HG03095 (cell line): ENCODE measurements around the gene ZNF207.
"Not testable (repeated sequence)": the region's sequence is repeated elsewhere in the genome, so short reads cannot be mapped to it uniquely, and the experiment has no call there.

ENCODE experiments used
- ATAC-seq: cut with Tn5 transposase; IDR thresholded peaks from one replicate; pipeline ENCODE4 v1.9.1; 2021; ENCODE audit warnings: moderate library complexity; ENCODE audit not compliant: unreplicated experiment

Gene ZNF207

DNA sequence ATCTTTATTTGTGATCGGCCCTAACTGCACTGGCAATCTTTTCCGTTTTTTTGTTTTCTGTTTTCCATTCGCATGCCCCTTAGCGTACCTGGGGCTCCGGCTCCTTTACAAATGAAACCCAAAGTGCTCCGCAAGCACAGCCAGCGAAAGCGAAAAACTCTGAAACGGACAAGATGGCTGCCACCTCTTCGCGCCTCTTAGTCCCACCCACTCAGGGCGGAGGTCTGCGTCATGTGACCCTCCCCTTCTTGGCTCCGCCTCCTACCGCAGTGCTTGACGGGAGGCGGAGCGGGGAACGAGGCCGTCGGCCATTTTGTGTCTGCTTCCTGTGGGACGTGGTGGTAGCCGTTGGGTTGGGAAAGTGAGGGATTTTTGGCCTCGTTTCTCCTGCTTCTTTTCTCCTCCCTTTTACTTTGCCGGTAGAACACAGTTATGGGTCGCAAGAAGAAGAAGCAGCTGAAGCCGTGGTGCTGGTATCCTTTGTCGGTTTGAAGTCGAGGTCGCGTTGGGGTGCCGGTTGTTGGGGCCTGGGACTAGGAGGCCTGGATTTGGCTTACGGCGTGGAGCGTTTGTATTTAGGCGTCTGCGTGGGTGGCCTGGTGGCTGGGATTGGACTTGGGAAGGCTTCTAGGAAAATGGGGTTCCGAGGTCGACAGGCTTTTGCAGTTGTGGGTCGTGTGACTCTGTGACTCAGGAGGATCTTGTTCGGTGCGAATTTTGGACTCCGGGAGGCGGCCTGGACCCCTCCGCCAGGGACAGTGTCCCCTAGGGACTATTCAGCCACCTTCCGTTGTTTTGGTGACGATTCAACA lies at the start of gene ZNF207:
Gene ZNF207, plus strand, starts transcription at position 304 of the 812 bp plus-strand sequence. Its CDS starts 129 bp downstream, at position 433.
- ATAC-seq, result peak; percentile 71

GRCh38 chr17:32302037-32302436 lies 47.9 kb upstream of the ZNF207 start:
- ATAC-seq, result no peak

DNA sequence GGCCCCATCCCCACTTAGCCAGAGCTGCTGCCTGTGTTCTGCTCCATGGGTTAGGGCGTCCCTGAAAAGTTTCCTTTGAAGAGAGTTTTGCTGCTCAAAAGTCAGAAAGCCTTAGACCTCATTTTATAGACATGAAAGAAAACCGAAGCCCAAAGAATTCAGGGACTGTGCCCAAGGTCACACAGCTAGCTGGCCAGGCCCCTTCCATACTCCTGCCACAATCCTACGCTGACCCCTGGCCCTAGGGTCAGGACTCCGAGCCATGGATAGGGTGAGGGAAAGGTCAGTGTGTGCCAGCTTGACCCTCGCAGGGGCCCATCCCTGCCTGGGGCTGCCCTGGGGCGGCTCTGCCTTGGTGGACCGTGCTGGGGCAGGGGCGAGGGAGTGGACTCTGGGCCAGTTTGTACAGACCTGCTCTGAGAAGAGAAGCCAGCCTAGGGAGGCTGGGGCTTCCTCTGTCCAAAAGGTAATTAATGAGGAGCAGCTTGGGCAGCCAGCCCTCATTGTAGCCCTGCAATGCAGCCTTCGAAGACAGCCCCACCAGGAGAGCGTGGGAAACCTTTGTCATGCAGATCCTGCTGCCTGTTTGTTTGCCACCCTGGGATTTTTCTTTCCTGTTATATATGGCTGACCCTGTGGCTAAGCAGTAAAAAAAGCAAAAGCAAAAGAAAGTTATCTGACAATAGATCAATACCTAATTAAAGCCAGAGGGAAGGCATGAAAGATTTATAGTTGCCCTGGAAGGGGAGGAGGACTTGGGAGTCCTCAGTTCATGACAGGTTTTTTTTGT lies 46.9 kb upstream of the ZNF207 start:
- no peak for ATAC-seq

- ATAC-seq, result no peak
Measured at GRCh38 chr17:32303781-32304288, 46.1 kb upstream of the ZNF207 start.

DNA sequence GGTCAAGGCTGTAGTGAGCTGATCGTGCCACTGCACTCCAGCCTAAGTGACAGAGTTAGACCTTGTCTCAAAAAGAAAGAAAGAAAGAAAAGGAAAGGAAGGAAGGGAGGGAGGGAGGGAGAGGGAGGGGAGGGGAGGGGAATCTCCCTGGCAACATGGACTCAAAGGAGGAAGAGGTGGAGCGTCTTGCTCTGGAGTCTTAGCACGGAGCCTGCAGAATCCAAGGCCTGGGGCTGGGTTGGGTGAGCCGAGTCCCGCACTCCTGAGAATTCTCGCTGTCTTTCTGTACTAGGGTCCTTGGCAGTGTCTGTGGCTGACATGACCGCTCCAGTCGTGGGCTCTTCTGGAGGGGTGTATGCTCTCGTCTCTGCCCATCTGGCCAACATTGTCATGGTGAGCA lies 44.9 kb upstream of the ZNF207 start:
- ATAC-seq, result no peak

- ATAC-seq, result no peak
Measured at GRCh38 chr17:32307658-32308057, 42.3 kb upstream of the ZNF207 start.

- no peak for ATAC-seq
Measured at GRCh38 chr17:32311028-32311536, 38.9 kb upstream of the ZNF207 start.

GRCh38 chr17:32314636-32315035 lies 35.3 kb upstream of the ZNF207 start:
- ATAC-seq, result no peak

GRCh38 chr17:32315171-32315570 lies 34.8 kb upstream of the ZNF207 start:
- ATAC-seq, result no peak

DNA sequence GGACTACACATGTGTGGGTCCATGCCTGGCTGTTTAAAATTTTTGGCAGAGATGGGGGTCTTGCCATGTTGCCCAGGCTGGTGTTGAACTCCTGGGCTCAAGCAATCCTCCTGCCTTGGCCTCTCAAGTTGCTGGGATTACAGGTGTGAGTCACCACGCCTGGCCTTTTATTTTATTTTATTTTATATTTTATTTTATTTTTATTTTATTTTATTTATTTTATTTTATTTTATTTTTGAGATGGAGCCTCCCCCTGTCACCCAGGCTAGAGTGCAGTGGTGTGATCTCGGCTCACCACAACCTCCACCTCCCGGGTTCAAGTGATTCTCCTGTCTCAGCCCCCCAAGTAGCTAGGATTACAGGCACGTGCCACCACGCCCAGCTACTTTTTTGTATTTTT lies 33.3 kb upstream of the ZNF207 start:
- ATAC-seq, result not testable (repeated sequence)

DNA sequence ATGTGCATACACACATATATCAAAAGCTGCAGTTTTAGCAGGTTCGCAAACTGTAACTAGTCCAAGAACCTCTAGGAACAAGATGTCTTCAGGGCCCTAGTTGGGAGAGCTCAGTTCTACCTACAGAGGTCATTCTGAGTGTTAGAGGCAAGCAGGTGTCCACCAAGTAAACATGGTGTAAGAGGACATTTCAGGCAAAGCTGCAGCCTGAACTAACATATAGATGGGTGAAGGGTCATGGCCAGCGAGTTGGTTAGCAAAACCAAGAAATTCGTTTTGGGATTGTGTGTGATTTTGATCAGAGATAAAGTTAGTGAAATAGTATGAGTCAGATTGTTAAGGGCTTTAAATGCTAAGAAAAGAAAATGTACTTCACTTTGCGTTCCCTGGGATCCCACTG lies 32.6 kb upstream of the ZNF207 start:
- no peak for ATAC-seq

- no peak for ATAC-seq
Measured at GRCh38 chr17:32318071-32318470, 31.9 kb upstream of the ZNF207 start.

DNA sequence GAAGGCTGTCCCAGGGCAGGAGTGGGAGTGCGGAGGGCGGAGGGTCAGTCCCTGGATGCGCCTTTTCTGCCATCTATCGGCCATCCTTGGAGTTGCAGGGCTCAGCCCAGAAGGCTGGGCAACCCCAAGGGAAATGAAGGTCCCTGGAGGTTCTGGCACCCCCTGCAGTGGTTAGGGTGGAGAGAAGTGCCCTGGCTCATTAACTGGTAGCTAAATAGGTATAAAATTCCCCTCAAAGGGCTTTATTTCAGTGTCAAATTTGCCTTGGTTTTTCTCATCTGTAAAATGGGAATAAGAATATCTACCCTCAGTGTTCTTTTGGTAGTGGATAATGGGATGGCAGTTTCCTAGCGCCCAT lies 30.4 kb upstream of the ZNF207 start:
- ATAC-seq, result no peak

GRCh38 chr17:32320080-32320479 lies 29.9 kb upstream of the ZNF207 start:
- ATAC-seq, result not testable (repeated sequence)

GRCh38 chr17:32320847-32321246 lies 29.1 kb upstream of the ZNF207 start:
- ATAC-seq, result no peak

- no peak for ATAC-seq
Measured at GRCh38 chr17:32323046-32323445, 26.9 kb upstream of the ZNF207 start.

DNA sequence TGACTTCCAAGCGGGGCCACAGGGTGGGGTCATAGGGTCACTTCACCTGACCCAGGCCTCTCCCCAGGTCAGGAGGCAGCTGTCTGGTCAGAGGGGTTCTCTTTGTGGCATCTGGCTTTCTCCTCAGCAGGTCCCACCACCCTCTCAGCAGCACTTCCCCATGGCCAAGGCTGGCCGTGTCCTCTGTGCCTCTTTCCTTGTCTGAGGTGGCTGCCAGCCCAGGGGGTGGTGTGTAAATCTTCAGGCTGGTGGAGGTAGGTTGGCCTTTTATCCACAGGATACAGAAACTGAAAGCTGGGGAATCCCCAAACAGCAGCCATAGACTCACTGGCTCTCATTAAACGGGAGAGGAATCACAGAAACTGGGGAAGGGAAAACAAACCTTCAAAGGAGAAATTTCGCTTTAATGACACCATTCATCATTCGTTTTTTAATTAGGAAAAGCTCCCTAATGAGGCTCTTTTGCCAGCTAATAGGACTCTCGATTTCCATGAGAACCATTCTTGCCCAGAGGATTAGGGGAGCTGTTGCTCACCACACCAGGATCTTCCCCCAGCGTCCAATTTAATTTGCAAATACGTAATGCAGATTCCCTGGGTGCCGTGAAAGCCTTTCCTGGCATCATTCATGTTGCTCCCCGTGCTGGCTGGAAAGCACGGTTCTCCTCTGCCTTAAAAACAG lies 26.0 kb upstream of the ZNF207 start:
- no peak for ATAC-seq

- ATAC-seq, result no peak
Measured at GRCh38 chr17:32327911-32328310, 22.0 kb upstream of the ZNF207 start.

GRCh38 chr17:32330147-32330546 lies 19.8 kb upstream of the ZNF207 start:
- no peak for ATAC-seq

- no peak for ATAC-seq
Measured at GRCh38 chr17:32331243-32332040, 18.5 kb upstream of the ZNF207 start.
